Iris pigment epithelial cell (primary cell): ENCODE data around the gene DBF4B.
A peak's percentile ranks its signal among the peaks of the same experiment; 100 is the strongest.

Experiments
- DNase-seq: peaks from one replicate; pipeline ENCODE4 v3.0.0-alpha.2; 2011; ENCODE audit warnings: low read depth

Gene DBF4B

DNA sequence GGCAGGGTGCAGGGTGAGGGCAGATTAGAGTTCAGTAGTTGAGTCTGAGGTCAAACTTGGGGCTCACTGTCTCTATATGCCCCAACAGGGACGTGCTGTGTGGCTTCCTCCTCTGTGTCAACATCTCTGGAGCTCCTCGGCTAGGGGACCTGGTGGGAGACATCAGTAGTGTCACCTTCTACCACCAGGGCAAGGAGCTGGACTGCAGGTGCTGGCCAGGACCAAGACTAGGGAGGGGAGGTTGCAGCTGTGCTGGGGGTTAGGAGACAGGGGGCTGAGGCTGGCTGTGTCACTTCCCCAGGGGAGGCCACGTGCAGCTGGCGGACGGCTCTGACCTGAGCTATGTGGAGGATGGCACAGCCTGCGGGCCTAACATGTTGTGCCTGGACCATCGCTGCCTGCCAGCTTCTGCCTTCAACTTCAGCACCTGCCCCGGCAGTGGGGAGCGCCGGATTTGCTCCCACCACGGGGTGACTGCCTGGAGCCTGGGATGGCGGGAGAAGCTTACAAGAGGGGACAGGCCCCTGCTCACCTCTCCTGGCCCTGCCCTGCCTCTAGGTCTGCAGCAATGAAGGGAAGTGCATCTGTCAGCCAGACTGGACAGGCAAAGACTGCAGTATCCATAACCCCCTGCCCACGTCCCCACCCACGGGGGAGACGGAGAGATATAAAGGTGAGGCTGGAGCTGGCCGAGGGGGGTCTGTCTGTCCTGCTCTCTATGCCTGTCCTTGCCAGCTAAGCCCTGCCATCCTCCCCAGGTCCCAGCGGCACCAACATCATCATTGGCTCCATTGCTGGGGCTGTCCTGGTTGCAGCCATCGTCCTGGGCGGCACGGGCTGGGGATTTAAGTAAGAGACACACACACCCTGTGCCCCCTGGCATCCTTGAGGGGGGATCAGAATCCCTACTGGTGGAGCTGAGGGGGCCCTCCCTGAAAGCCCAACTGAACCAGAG is 69.2 kb downstream of the DBF4B start:
- no peak for DNase-seq

DNA sequence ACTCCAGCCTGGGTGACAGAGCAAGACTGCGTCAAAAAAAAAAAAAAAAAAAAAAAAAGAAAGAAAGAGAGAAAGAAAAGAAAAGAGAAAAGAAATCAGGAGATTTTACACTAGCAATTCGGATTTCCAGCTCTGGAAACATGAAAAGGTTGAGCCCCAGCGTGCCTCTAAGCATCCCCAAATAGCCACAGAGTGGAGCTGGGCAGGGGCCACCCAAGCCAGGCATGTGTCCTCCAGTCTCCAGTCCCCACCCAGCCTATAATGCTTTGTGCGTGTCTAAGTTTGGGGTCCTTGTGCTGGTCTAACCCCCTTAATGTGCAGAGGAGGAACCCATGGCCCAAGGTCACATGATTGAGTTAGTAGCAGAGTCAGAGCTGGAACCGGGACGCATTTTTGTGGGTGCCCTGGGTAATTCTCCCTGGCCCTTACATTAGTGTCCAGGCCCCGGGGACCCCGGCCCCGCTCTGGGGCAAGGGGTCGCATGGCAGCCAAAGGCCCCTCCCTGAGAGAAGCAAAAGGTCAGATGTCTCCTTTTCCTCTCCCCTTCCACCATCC is 70.3 kb downstream of the DBF4B start:
- no peak for DNase-seq

DNA sequence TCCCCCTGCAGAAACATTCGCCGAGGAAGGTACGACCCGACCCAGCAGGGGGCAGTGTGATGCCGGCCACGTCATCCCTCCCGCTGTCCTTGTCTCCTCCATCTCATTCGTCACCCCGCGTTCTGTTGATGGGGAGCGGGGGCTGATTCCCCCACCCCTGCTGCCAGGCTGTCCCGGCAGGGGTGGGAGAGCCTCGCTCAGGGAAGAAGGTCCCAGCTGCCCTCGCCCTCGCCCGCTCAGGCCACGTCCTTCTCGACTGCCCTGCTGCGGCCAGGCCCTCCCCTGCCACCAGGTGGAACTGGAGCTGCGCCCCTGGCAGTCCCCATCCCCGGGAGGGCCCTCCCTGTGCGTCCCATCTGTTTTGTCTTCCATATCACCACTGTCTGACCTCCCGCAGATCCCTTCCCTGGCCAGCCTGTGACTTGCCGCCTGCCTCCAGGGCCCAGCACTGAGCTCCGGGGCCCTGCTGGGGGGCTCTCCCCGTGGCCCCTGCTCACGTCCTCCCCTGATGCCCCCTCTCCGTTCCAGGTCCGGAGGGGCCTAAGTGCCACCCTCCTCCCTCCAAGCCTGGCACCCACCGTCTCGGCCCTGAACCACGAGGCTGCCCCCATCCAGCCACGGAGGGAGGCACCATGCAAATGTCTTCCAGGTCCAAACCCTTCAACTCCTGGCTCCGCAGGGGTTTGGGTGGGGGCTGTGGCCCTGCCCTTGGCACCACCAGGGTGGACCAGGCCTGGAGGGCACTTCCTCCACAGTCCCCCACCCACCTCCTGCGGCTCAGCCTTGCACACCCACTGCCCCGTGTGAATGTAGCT is 71.0 kb downstream of the DBF4B start:
- peak; percentile 68 for DNase-seq

DNA sequence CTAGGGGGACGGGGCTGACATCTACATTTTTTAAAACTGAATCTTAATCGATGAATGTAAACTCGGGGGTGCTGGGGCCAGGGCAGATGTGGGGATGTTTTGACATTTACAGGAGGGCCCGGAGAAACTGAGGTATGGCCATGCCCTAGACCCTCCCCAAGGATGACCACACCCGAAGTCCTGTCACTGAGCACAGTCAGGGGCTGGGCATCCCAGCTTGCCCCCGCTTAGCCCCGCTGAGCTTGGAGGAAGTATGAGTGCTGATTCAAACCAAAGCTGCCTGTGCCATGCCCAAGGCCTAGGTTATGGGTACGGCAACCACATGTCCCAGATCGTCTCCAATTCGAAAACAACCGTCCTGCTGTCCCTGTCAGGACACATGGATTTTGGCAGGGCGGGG is 71.7 kb downstream of the DBF4B start:
- DNase-seq = no peak

DNA sequence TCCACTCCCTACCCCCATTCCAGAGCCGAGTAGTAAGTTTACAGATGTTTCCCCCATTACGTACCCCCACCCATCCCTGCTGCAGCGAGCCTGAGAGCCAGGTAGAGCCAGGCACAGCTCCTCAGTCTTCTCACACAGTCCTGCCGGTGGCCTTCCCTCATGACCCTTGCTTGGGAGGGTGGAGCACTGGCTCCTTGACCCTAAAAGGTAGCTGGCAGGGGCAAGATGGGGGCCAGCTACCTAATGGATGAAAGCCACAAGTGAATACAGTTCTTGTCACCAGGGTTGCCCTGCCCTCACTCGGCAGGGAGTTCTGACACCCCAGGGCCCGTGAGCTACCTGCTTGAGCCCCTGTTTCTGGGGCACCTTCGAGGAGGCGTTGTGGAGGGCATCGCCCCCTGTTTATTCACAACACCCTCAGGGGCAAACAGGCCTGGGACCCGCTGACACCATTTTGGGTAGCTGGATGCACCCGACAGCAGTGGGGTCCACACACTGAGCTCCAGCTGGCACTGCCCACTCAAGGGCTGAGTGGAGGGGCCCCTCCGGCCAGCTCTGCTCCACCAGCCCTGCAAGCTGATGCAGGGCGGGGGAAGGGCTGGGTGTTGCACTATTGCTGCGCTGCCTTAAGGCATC is 72.5 kb downstream of the DBF4B start:
- no peak for DNase-seq

DNA sequence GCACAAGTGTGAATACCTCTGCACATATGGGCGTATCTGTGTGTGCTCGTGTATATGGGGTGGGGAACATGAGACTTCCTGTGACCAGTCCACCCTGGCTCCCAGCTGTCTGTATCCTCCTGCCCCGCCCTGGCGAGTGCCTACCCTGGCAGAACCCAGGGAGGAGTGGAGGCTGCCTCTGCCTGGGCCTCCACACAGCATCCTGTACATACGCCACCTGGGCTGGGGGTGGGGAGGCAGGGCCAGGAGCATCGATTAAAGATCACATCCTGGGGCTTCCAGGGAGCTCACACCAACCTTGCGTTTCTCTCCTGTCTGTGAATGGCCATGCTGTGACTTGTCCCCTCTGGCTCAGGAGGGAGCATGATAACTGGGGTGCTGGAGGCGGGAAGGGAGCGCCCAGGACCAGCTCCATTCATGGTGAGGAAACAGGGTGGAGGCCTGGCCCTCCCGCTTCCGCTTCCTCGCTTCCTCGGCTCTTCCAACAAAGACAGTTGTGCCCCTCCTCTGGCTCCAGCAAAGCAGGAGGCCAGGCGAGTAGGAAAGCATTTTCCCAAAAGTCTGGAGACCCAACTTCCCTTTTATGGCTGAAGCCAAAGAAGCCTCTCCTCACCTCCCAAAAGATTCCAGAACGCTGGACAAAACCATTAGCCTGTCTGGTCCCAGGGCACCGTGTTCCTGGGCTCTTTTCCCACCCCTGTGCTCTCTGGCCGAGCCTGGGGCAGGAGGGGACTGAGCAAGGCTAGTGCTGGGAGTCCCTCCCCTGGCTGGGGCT is 73.3 kb downstream of the DBF4B start:
- DNase-seq = no peak

DNA sequence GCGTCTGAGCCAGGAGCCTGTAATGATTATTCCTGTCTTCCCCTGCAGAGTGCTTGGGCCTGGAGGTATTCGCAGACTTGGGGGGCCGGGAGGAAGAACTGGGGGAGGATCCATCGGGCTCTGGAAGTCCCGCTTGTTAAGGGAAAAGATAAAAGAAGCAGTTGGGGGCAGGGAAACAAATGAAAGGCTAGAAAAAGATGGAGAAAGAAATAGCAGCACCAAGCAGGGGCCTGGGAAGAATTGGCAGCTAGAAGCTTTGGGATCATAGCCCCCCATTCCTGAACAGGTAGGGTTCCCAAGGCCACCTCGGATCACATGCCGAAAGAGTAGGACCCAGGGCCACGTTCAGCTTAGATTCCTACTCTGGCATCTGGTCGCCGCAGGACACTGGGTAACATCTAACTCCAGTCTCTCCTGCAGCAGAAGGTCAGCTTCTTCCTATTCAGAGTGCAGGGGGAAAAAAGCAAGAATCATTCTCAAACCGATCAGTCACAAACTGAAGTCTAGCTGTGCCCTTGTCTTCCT is 73.9 kb downstream of the DBF4B start:
- no peak for DNase-seq

DNA sequence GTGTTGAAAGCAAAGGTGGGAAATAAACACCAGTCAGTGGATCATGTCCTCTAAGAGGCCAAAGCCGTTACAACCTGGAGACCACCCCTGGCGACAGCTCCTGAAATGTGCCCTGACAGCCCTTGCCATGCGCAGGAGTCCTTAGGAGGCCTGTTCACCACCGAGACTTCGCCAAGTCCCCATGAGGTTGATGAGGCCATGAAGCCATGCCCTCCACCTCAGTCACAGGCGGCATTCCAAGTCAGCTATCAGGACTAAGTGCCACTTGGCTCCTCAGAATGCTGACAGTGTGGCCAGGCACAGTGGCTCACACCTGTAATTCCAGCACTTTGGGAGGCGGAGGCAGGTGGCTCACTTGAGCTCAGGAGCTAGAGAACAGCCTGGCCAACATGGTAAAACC is 77.5 kb downstream of the DBF4B start:
- DNase-seq = no peak

DNA sequence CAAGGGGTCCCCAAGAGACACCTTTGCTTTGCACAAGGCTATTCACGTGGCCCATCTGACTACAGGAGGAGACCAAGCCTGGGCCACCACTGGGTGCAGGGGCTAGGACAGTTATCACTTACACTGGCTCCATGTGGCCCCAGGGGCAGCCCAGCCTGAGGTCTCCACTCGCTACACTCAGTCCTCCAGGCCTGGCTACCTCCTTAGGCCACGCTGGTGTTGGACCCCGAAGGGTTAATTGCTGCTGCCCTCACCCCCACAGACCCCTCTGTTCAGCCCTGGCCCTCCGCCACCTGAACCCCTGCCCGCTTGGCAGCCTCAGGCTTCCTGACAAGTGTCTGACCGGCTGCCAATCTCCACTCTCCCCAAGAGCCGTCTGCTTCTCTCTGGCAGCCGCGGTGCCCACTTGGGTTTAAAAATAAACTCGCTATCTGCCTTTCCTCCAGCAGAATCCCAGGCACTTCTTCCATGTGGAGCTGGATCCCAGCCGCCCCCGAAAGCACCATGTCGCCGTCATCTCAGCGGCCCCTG is 78.2 kb downstream of the DBF4B start:
- no peak for DNase-seq

DNA sequence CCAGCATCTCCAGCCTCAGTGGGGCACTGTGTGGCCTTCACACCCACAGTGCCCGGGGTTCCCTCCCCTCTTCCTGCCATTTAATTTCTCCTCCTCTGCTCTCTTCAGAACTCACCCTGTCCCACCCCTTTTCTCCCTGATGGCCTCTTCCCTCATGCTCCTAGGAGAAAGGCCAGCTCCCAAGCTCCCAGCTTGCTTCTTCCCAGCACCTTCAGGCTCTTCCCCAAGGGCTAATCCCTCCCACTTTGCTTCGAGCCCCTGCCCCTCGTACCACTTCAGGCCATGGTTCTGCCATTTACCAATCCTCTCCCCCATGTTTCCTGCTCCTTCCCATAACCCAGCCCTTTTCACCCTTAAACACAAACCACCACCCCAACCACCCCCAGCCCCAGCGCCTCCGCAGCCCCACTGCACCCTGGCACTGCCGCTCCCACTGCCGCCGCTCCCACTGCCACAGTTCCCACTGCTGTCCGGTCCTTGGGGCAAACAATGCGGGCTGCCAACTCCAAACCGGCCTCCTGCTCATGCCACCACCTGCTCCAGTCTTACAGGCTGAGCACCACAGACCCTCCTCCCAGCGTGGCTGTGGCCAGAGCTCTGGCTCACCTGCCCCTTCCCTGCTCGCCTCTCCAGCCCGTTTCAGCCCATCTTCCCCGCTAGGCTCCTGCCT is 78.9 kb downstream of the DBF4B start:
- DNase-seq = no peak

DNA sequence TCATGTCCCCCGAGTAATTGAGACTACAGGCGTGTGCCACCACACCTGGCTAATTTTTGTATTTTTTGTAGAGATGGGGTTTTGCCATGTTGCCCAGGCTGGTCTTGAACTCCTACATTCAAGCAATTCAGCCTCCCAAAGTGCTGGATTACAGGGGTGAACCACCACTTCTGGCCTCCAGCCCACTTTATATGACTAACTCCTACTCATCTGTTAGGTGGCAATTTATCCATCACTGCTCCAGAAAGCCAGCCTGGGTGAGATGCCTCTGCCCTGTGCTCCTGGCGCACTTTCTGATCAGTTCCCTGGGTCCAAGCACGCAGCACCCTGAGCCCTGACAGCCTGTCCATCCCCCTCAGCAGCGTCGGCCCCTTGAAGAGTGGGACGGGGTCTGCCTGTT is 79.7 kb downstream of the DBF4B start:
- no peak for DNase-seq

DNA sequence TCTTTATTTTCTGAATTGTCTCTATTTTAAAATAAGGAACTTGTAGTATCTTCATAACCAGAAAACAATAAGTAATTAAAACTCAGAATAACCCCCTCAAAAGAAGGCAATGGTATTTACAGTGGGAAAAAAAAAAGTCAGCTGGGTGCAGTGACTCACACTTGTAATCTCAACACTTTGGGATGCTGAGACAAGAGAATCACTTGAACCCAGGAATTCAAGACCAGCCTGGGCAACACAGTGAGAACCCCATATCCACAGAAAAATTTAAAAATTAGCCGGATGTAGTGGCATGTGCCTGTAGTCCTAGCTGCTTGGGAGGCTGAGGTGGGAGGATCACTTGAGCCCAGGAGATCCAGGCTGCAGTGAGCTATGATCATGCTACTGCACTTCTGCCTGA is 83.8 kb downstream of the DBF4B start:
- peak; percentile 57 for DNase-seq

DNA sequence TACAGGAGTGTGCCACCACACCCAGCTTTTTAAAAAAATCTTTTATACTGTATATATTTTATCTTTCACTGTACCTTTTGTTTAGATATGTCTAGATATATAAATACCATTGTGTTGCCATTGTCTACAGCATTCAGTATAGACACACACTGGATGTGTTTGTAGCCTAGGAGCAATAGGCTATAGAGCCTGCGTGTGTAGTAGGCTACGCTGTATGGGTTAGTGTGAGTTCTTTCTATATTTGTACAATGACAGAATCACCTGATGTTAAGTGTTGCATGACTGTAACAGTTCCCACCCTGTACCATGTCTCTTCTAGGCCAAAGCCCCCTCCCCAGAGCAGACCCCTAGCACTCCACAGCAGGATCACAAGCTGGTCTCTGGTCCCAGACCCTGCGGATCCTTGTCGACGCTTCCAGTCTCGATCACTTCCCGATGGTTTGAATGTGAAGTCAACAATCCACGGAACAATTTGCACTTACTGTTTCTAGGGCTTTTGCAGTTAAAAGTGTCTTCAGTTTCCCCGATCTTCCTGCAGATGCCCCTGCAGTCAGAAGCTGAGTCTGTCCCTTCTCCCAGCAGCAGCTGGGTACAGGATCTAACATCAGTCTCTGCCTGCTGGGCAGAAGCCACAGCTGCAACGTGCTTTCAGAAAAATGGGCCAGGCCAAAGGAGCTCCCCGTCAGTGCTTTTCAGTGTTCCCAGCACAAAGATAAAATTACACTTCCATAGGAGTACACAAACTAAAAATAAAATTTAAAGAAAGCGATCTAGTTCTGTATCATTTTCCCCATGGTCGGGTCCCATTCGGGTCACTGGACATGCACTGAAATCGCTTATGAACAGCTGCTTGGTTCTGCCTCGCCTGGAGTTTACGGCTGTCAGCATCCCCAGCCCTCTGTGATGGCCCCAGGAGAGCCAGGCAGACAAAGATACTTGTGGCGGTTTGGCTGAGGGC is 85.7 kb downstream of the DBF4B start:
- DNase-seq = no peak

DNA sequence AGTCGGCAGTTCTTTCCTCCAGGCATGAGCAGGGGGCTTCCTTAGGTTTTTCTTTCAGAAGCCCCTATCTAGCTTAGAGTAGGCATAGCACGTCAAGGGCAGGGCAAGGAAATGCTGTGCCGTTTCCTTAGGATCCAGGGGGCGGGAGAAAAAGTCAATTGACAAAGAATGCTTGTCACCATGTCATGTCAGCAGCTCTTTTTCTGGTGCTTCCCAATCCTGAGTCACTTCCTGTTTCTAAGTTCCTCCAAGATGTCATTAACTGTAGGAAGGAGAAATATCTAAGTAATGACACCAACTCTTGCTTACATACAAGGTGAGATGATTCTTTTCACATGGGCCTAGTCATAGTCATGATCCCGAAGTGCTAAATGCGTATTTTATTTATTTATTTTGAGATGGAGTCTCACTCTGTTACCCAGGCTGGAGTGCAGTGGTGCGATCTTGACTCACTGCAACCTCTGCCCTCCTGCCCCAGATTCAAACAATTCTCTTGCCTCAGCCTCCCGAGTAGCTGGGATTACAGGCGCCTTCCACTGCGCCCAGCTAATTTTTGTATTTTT is 86.5 kb downstream of the DBF4B start:
- peak; percentile 85 for DNase-seq

DNA sequence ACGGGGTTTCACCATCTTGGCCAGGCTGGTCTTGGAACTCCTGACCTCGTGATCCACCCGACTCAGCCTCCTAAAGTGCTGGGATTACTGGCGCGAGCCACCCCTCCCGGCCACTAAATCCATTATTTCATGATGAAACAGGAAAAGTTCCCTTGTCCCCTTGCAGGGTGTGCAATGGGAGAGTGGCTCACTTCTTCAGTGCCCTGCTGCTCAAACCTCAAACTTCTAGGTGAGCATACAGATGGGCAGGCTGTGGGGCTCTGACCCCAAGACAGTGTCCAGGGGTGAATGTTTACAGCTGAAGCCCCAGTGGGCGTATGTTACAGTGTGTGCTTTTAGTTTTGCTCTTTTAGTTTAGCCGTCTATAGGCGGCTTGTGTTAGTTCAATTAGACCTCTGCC is 87.0 kb downstream of the DBF4B start:
- DNase-seq = no peak

DNA sequence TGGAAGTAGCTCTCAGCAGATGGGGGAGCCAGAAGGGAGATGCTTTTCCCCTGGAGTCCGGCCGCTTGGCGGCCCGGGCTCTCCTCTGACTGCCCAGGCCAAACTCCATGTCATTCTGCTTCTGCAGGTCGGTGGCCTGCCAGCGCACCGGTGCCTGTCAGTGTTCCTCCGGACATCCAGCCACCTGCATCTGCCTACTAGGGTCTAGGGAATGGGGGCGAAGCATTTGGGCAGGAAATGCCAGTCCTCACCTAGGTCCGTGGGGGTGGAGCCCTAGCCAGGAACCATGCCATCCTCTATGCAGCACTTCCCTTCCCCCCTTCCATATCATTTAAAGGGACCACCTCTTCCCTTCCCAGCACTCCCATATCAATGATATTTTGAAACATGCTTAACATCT is 87.5 kb downstream of the DBF4B start:
- DNase-seq = no peak

DNA sequence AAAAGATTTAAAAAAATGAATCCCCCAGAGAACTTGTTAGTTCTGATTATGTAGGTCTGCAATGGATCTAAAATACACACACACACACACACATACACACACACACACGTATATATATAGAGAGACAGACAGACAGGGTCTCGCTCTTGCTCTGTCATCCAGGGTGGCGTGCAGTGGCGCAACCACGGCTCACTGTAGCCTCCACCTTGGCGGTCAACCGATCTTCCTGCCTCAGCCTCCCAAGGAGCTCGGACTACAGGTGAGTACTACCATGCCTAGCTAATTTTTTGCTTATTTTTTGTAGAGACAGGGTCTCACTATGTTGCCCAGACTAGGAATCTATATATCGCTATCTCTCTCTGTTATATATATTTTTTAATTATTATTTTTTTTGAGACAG is 88.3 kb downstream of the DBF4B start:
- DNase-seq = no peak

DNA sequence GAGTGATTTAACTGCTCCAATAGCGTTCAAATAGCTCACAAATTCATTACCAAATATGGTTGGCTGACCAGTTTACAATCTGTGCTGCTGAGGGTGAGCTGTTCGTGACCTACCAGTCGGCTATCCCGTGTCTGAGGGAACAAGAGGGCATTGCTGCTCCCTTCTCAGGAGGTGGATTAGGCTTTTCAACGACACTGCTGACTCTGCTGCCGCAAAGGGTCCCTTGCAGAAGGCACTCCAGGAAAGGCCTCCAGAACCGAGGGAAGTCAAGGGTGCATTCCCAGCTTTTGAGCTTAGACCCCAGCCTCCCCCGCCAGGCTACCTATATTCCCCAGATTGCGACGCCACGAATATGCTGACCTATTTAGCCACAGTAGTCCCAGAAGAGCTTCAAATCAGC is 89.3 kb downstream of the DBF4B start:
- DNase-seq = peak; percentile 70

DNA sequence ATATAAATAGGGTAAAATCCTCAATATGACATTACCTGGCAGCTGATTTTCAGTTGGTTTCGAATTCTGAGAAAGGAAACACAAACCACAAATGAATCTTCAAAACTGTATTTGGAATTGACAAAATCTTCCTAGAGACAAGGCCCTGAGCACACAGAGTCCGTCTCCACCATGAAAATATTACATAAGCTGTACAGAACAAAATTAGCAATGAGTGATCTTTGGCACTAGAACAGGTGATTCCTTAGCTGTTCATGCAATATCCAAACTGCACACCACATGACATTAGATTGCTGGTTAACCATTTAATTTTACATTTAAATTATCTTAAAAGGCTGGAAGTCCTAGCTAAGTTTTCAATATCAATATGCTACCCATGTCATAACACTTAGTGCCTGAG is 89.9 kb downstream of the DBF4B start:
- DNase-seq = no peak
